Karpas-422 (cell line): Measurements from ENCODE around the gene NATD1. TPM values are rescaled to one million over a fixed set of nuclear protein-coding genes. Genes with fewer than 3 reads are reported as not detected.

Source experiments
- DNase-seq: peaks from one replicate; pipeline ENCODE4 v3.0.0-alpha.2; 2015
- H2AFZ ChIP-seq: fragments of 200-600 bp; sonication (generic); 2 replicates; pipeline ENCODE4 v1.6.1; 2014; ENCODE audit warnings: antibody characterized with exemption, low read length, mixed read lengths
- H3K27ac ChIP-seq: fragments of 200-600 bp; sonication (generic); 2 replicates; pipeline ENCODE4 v1.5.1; 2014; ENCODE audit warnings: mild to moderate bottlenecking, low read length, moderate library complexity
- H3K27me3 ChIP-seq: fragments of 200-600 bp; sonication (generic); 2 replicates; pipeline ENCODE4 v1.6.1; 2014; ENCODE audit warnings: low read length, mixed read lengths
- H3K36me3 ChIP-seq: fragments of 200-600 bp; sonication (generic); 2 replicates; pipeline ENCODE4 v1.6.1; 2014; ENCODE audit warnings: low read length, mixed read lengths; ENCODE audit not compliant: insufficient read depth
- H3K4me1 ChIP-seq: fragments of 200-600 bp; sonication (generic); 2 replicates; pipeline ENCODE4 v1.6.1; 2014; ENCODE audit warnings: mild to moderate bottlenecking, low read length, mixed read lengths
- H3K4me2 ChIP-seq: fragments of 200-600 bp; sonication (generic); 2 replicates; pipeline ENCODE4 v1.6.1; 2014; ENCODE audit warnings: low read length, low read depth, mild to moderate bottlenecking; ENCODE audit not compliant: poor library complexity, severe bottlenecking
- H3K4me3 ChIP-seq: fragments of 200-600 bp; sonication (generic); 2 replicates; pipeline ENCODE4 v1.5.1; 2014; ENCODE audit warnings: mild to moderate bottlenecking, antibody characterized with exemption, low read length, mixed read lengths
- H3K79me2 ChIP-seq: fragments of 200-600 bp; sonication (generic); 2 replicates; pipeline ENCODE4 v1.6.1; 2014; ENCODE audit warnings: mild to moderate bottlenecking, low read length, mixed read lengths
- H3K9ac ChIP-seq: fragments of 200-600 bp; sonication (generic); 2 replicates; pipeline ENCODE4 v1.6.0; 2014; ENCODE audit warnings: low read length
- H3K9me2 ChIP-seq: fragments of 200-600 bp; sonication (generic), shearing (Covaris generic); replicated peaks from 2 replicates; pipeline ENCODE4 v1.6.0; 2014; ENCODE audit warnings: mild to moderate bottlenecking, low read length, moderate library complexity; ENCODE audit not compliant: insufficient read depth
- H3K9me3 ChIP-seq: fragments of 300-700, 200-600 bp; sonication (generic); 2 replicates; pipeline ENCODE4 v1.6.1; 2014; ENCODE audit warnings: low read length, mixed read lengths
- H4K20me1 ChIP-seq: fragments of 200-600 bp; sonication (generic); 2 replicates; pipeline ENCODE4 v1.6.1; 2014; ENCODE audit warnings: mild to moderate bottlenecking, antibody characterized with exemption, low read length, low read depth; ENCODE audit not compliant: insufficient read depth
- total RNA-seq: library from RNA; depleted of rRNA; stranded (reverse); fragments of >200 nt; shearing (Covaris generic); gene quantifications from 2 replicates; pipeline ENCODE4 v1.2.3, GENCODE V29; 2014; ENCODE audit warnings: low replicate concordance

The NATD1 gene
- total RNA-seq, 1 experiment from 2014 or later, result 0.45 TPM

GRCh38 chr17:21272250-21272649 lies 19.0 kb upstream of the NATD1 start:
- Histone ChIP-seq H3K4me1 (peaks cover 33% of the 10 kb centered on the region), H3K79me2 (no peaks in the 10 kb centered on the region), H3K9me3 (no peaks in the 10 kb centered on the region), H3K4me2 (no peak overlapping the region), H3K27ac (no peak overlapping the region), H4K20me1 (no peaks in the 10 kb centered on the region), H3K9me2 (no peaks in the 10 kb centered on the region), H3K9ac (no peak overlapping the region), H3K36me3 (no peaks in the 10 kb centered on the region), H3K4me3 (no peak overlapping the region), H3K27me3 (no peaks in the 10 kb centered on the region), H2AFZ (no peak overlapping the region)
- DNase-seq, result no peak

DNA sequence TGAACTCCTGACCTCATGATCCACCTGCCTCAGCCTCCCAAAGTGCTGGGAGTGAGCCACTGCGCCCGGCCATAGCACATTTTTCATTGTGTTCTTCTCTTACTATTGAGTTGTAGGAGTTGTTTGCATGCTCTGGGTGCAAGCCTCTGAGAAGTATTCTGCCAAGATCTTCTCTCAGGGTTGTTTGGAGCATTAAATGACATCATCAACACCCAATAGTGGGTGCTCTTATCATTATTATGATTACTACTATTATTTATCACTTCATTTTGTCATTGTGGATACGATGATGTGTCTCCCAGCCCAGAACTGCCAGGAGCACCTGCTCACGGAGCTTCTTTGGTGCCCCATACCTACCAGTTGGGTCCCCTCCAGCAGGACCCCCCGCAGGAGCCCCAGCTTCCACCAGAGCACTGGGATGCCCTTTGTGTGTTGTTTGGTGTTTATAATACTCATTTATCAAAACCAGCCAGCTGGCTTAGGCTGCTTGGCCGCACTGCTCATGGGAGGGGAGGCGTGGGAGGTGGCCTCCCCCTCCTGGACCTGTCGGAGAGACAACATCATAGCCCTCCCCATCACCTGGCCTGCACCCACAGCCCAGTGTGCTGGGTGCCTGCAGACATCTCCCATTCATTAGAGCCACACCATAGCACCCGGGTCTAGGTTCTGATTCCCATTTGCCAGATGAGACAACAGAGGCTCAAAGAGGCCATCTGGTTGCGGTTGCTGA lies 18.4 kb upstream of the NATD1 start:
- no peak overlapping the region for H3K4me3 ChIP-seq
- no peak overlapping the region for H3K9ac ChIP-seq
- H4K20me1 ChIP-seq, result no peaks in the 10 kb centered on the region
- no peaks in the 10 kb centered on the region for H3K79me2 ChIP-seq
- H3K9me3 ChIP-seq, result no peaks in the 10 kb centered on the region
- H3K4me2 ChIP-seq, result no peak overlapping the region
- no peaks in the 10 kb centered on the region for H3K27me3 ChIP-seq
- H3K4me1 ChIP-seq, result peaks cover 33% of the 10 kb centered on the region
- no peak overlapping the region for H2AFZ ChIP-seq
- no peaks in the 10 kb centered on the region for H3K36me3 ChIP-seq
- H3K27ac ChIP-seq, result no peak overlapping the region
- H3K9me2 ChIP-seq, result no peaks in the 10 kb centered on the region
- no peak for DNase-seq

DNA sequence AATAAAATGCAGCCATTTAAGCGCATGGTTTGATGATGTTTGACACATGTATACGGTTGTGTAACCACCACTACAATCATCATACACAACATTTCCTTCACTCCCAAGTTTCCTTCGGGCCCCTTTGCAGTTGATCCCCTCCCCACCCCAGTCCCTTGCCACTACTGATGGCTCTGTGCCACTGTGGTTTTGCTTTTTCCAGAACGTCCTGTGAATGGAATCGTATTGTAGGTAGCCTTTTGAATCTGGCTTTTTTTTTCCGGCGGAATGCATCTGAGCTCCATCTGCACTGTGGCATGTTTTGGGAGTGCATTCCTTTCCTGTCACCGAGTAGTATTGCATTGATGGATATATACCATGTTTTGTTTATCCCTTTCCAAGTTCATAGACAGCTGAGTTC lies 16.2 kb upstream of the NATD1 start:
- Histone ChIP-seq H3K4me1 (peaks cover 12% of the 10 kb centered on the region), H3K27ac (no peak overlapping the region), H4K20me1 (no peaks in the 10 kb centered on the region), H2AFZ (no peak overlapping the region), H3K36me3 (no peaks in the 10 kb centered on the region), H3K4me2 (no peak overlapping the region), H3K4me3 (no peak overlapping the region), H3K27me3 (no peaks in the 10 kb centered on the region), H3K79me2 (no peaks in the 10 kb centered on the region), H3K9me2 (no peaks in the 10 kb centered on the region), H3K9ac (no peak overlapping the region), H3K9me3 (no peaks in the 10 kb centered on the region)
- DNase-seq, result no peak

GRCh38 chr17:21268596-21269188 lies 15.5 kb upstream of the NATD1 start:
- Histone ChIP-seq H4K20me1 (no peaks in the 10 kb centered on the region), H3K4me3 (no peak overlapping the region), H3K27ac (no peak overlapping the region), H3K9me2 (no peaks in the 10 kb centered on the region), H3K4me1 (peaks cover 7% of the 10 kb centered on the region), H3K9ac (no peak overlapping the region), H3K27me3 (no peaks in the 10 kb centered on the region), H3K79me2 (no peaks in the 10 kb centered on the region), H3K9me3 (no peaks in the 10 kb centered on the region), H3K36me3 (no peaks in the 10 kb centered on the region), H2AFZ (no peak overlapping the region), H3K4me2 (no peak overlapping the region)
- DNase-seq, result no peak

- Histone ChIP-seq H3K9ac (no peak overlapping the region), H3K9me3 (no peaks in the 10 kb centered on the region), H3K4me3 (no peak overlapping the region), H3K9me2 (no peaks in the 10 kb centered on the region), H3K4me1 (no peaks in the 10 kb centered on the region), H3K4me2 (no peak overlapping the region), H3K79me2 (no peaks in the 10 kb centered on the region), H2AFZ (no peak overlapping the region), H3K27me3 (no peaks in the 10 kb centered on the region), H3K27ac (no peak overlapping the region), H3K36me3 (no peaks in the 10 kb centered on the region), H4K20me1 (no peaks in the 10 kb centered on the region)
- DNase-seq, result no peak
These were observed 10.2 kb upstream of the NATD1 start for GRCh38 chr17:21263376-21263775.

GRCh38 chr17:21262259-21262993 lies 9.2 kb upstream of the NATD1 start:
- Histone ChIP-seq H3K79me2 (no peaks in the 10 kb centered on the region), H3K4me1 (no peaks in the 10 kb centered on the region), H3K4me2 (no peak overlapping the region), H4K20me1 (no peaks in the 10 kb centered on the region), H3K4me3 (no peak overlapping the region), H3K9ac (no peak overlapping the region), H3K27ac (no peak overlapping the region), H3K27me3 (no peaks in the 10 kb centered on the region), H2AFZ (no peak overlapping the region), H3K36me3 (no peaks in the 10 kb centered on the region), H3K9me3 (no peaks in the 10 kb centered on the region), H3K9me2 (no peaks in the 10 kb centered on the region)
- DNase-seq, result no peak

- Histone ChIP-seq H3K9ac (no peak overlapping the region), H3K36me3 (no peaks in the 10 kb centered on the region), H4K20me1 (no peaks in the 10 kb centered on the region), H2AFZ (no peak overlapping the region), H3K27me3 (no peaks in the 10 kb centered on the region), H3K9me2 (no peaks in the 10 kb centered on the region), H3K9me3 (no peaks in the 10 kb centered on the region), H3K79me2 (no peaks in the 10 kb centered on the region), H3K4me2 (no peak overlapping the region), H3K4me1 (peaks cover 8% of the 10 kb centered on the region), H3K27ac (no peak overlapping the region), H3K4me3 (no peak overlapping the region)
- no peak for DNase-seq
These were observed 5.4 kb upstream of the NATD1 start for GRCh38 chr17:21258593-21258992.

- H2AFZ ChIP-seq, result peak overlapping the region; percentile 65; the same call in 1 of the 2 replicates
- H3K79me2 ChIP-seq, result no peaks in the 10 kb centered on the region
- peaks cover 17% of the 10 kb centered on the region for H3K4me1 ChIP-seq
- H3K27ac ChIP-seq, result no peak overlapping the region
- H3K4me3 ChIP-seq, result peak overlapping the region; percentile 64
- H3K36me3 ChIP-seq, result no peaks in the 10 kb centered on the region
- no peaks in the 10 kb centered on the region; the same call in 1 of the 2 replicates for H3K27me3 ChIP-seq
- DNase-seq, result no peak
- no peaks in the 10 kb centered on the region for H4K20me1 ChIP-seq
- H3K9me2 ChIP-seq, result no peaks in the 10 kb centered on the region
- no peaks in the 10 kb centered on the region for H3K9me3 ChIP-seq
- peak overlapping the region; percentile 74 for H3K4me2 ChIP-seq
- H3K9ac ChIP-seq, result peak overlapping the region; percentile 55
These were observed 634 bp upstream of the NATD1 start for GRCh38 chr17:21253646-21254441.
